NCI-H748 treated with DMSO at 0.1 percent for 48 hours (cell line): Measurements from ENCODE around the gene XXYLT1.

Experiments used
- DNase-seq: peaks from one replicate; lab custom pipeline; 2025; lab: John Stamatoyannopoulos, UW

The XXYLT1 gene

GRCh38 chr3:195267096-195267495, 3.9 kb downstream of the XXYLT1 start:
- no peak for DNase-seq

GRCh38 chr3:195266428-195266827, 4.5 kb downstream of the XXYLT1 start:
- DNase-seq: no peak

GRCh38 chr3:195265363-195265976, 5.5 kb downstream of the XXYLT1 start:
- no peak for DNase-seq

- DNase-seq: no peak
Measured at GRCh38 chr3:195263925-195264600, 6.9 kb downstream of the XXYLT1 start.

GRCh38 chr3:195263193-195263924, 7.6 kb downstream of the XXYLT1 start:
- DNase-seq: no peak

GRCh38 chr3:195261925-195262324, 9.0 kb downstream of the XXYLT1 start:
- no peak for DNase-seq

- DNase-seq: no peak
Measured at GRCh38 chr3:195260280-195260905, 10.6 kb downstream of the XXYLT1 start.

- DNase-seq: peak; percentile 41
Measured at GRCh38 chr3:195259475-195260279, 11.3 kb downstream of the XXYLT1 start.

GRCh38 chr3:195259154-195259474, 11.8 kb downstream of the XXYLT1 start:
- DNase-seq: no peak

- DNase-seq: no peak
Measured at GRCh38 chr3:195258449-195259153, 12.4 kb downstream of the XXYLT1 start.

- DNase-seq: no peak
Measured at GRCh38 chr3:195257454-195258448, 13.2 kb downstream of the XXYLT1 start.

- no peak for DNase-seq
Measured at GRCh38 chr3:195256639-195257453, 14.1 kb downstream of the XXYLT1 start.

GRCh38 chr3:195255571-195256501, 15.1 kb downstream of the XXYLT1 start:
- DNase-seq: no peak

GRCh38 chr3:195255176-195255500, 15.8 kb downstream of the XXYLT1 start:
- DNase-seq: no peak

GRCh38 chr3:195254454-195255175, 16.3 kb downstream of the XXYLT1 start:
- DNase-seq: no peak

- DNase-seq: no peak
Measured at GRCh38 chr3:195253923-195254432, 17.0 kb downstream of the XXYLT1 start.

GRCh38 chr3:195251336-195252065, 19.5 kb downstream of the XXYLT1 start:
- no peak for DNase-seq
